ENCODE results near the gene SLX1A.
"Not testable (repeated sequence)": the region's sequence is repeated elsewhere in the genome, so short reads cannot be mapped to it uniquely, and the experiment has no call there.

GRCh38 chr16:30209032-30209431, 15.4 kb downstream of the SLX1A start:
- TF ChIP-seq CTCF, POLR2A (IDR thresholded peaks at IDR 0.05): not testable (repeated sequence)
